ENCODE data around the gene KRT83.

The KRT83 gene

GRCh38 chr12:52320784-52321400 lies at the start of gene KRT83:
Gene KRT83, minus strand, starts transcription at chr12:52321398. Its CDS starts 63 bp downstream, at chr12:52321335.
- DNase-seq (ENCODE audit: low read depth) = no peak

DNA sequence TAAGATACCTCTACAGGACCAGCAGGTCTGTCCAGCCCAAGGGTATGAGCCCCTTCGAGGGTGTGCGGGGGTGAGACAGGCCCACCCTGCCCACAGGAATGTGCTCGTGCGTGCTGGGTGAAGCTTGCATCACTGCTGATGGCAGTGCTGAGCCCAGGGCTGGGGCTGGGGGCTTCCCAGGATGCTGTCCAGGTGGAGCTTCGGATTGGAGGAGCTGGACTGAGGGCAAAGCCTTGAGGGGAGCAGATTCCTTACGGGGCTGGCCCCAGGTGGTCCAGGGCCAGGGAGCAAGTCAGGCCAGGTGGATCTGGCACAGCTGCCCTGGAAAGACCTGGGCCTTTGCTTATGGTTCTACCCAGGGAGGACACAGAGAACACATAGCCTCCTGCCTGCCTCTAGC lies 48.6 kb upstream of the KRT83 start:
- DNase-seq (ENCODE audit: low read depth) = no peak

GRCh38 chr12:52369211-52369610 lies 48.0 kb upstream of the KRT83 start:
- no peak for DNase-seq (ENCODE audit: low read depth)

GRCh38 chr12:52368508-52368907 lies 47.3 kb upstream of the KRT83 start:
- no peak for DNase-seq (ENCODE audit: low read depth)

- no peak for DNase-seq (ENCODE audit: low read depth)
Observed at GRCh38 chr12:52367876-52368275, 46.7 kb upstream of the KRT83 start.

GRCh38 chr12:52366738-52367485 lies 45.7 kb upstream of the KRT83 start, which contains the start of gene KRT85:
Gene KRT85, minus strand, starts transcription at chr12:52367481. Its CDS starts 76 bp downstream, at chr12:52367405.
- no peak for DNase-seq (ENCODE audit: low read depth)

- no peak for DNase-seq (ENCODE audit: low read depth)
Observed at GRCh38 chr12:52364901-52365489, 43.8 kb upstream of the KRT83 start.

DNA sequence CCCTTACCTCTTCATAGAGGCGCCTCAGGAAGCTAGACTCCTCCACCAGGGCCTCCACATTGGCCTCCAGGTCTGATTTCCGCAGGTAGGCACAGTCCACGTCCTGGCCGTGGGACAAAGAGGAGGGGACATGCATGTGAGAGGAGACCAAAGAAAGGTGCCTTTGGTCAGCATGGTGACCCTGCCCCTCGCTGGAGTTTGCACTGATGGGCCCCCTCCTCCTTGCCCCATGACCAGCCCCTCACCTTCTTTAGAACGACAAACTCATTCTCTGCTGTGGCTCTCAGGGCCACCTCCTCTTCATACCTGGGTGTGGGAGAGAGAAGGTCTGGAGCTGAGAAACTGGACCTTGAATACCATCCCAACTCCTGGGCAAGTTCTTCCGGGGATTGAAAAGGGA lies 42.9 kb upstream of the KRT83 start:
- no peak for DNase-seq (ENCODE audit: low read depth)

DNA sequence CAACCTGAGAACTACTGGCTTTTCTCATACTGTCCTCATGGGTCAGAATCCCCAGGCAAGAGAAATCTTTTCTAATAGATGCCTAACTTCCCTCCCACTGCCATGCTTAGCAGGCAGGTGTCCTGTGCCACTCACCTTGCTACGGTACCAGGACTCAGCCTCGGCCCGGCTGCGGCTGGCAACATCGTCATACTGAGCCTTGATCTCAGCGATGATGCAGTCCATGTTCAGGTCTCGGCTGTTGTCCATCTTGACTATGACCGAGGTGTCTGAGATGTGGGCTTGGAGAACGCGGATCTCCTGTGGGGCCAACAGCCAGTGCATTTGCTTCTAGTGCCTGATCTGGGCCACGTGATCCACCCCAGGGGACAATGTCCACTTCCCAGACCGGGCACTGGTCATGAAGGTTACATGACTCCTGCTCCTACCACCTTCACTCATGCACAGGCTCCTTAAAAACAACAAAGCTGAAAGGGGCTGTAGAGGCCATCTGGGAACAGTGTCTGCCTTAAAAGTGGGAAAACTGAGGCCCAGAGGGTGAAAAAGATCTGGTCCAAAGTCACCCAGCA lies 42.0 kb upstream of the KRT83 start:
- no peak for DNase-seq (ENCODE audit: low read depth)

- no peak for DNase-seq (ENCODE audit: low read depth)
Observed at GRCh38 chr12:52362118-52362726, 41.0 kb upstream of the KRT83 start.

DNA sequence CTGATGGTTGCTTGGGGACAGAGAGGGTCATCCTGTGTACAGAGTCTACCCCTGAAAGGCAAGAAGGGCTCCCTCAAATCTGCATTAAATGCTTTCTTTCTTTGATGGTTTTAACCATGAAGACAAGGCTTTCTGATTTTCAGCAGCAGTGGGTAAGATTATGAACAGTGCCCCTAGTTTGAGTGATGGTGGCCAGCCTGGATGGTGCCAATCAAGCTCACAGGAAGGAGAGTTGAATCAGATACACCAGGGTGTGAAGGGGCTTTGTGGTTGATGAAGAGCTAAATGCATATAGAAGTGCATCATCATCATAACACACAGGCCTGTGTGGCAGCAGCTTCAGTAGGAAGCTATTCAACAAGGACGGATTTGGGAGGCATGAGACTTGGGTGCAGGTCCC lies 40.4 kb upstream of the KRT83 start:
- DNase-seq (ENCODE audit: low read depth) = no peak

GRCh38 chr12:52360663-52361271 lies 39.6 kb upstream of the KRT83 start:
- DNase-seq (ENCODE audit: low read depth) = no peak

GRCh38 chr12:52360106-52360662 lies 39.0 kb upstream of the KRT83 start:
- DNase-seq (ENCODE audit: low read depth) = no peak

DNA sequence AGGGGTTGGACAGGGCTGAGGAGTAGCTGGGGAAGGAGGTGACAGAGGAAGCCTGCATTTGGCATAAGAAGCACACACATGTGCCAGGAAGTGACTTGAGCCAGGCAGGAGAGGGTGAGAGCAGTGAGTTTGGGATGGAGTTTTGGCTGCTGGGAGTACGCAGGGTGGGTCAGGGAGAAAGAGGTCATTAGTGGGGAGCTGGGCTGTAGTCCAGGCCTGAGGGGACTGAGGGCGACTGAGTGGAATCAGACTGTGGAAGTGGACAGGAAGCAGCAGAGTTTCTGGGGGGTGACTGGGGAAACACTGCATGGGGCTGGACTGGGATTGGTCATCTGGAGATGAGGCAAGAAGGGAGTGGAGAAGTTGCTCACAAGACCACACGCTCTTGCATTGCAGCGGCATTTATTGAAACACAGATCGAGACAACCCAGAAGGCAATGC lies 38.4 kb upstream of the KRT83 start:
- DNase-seq (ENCODE audit: low read depth) = no peak

DNA sequence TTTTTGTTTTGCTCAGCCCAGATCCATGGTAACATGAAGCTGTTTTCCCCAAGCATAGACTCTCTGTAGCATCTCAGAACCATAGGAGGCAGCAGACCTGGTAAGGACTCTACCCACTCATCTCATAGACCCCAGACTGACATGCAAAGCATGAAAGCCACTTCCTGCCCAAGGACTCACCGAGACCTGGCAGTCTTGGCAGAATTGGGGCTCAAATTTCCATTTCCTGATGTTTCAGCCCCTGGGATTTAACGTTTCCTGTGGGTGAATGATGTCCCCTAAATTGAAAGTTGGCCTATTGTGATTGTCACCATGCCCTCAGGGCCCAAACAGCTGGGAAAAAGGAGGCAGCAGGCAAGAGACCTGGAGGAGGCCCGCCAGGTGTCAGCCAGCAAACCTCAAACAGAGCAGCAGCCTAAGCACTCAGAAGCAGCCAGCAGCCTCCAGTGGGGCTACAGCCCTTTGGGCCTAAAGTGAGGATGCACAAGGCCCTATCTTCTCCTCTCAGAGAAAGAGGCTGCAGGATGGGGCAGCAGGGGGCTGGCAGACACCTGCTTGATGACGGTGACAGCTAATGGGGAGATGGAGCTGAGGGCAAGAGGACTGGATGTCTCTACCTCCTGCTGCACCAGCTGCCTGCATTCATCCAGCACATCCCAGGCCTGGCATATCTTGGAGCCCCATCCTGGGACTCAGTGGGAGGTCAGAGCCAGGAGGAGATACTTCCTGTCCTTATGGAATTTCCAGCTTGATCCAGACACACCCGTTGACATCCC lies 37.6 kb upstream of the KRT83 start:
- no peak for DNase-seq (ENCODE audit: low read depth)

- no peak for DNase-seq (ENCODE audit: low read depth)
Observed at GRCh38 chr12:52356762-52357580, 35.8 kb upstream of the KRT83 start.

GRCh38 chr12:52356031-52356761 lies 35.0 kb upstream of the KRT83 start:
- DNase-seq (ENCODE audit: low read depth) = no peak

DNA sequence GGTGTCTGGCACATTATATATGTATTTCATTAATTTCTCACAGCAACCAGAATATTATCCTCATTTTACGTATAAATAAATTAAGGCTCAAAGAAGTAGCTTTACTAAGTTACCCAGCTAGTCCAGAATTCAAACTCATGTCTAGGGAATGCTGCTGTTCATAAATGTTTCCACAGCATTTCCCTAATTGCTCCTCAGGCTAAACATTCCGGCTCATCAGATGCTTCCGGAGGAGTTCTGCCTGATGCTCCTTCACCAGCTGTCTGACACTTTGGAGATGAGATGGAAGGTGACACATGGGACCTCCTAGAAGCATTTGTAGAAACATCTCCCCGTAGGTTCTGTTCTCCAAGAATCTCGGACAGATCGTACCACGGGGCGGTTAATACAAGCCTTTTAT lies 34.0 kb upstream of the KRT83 start:
- no peak for DNase-seq (ENCODE audit: low read depth)

GRCh38 chr12:52354200-52354599 lies 33.0 kb upstream of the KRT83 start:
- no peak for DNase-seq (ENCODE audit: low read depth)
